H1 (cell line): ENCODE measurements around the gene NEURL4.
"Not testable (repeated sequence)": the region's sequence is repeated elsewhere in the genome, so short reads cannot be mapped to it uniquely, and the experiment has no call there.

Experiments used
- CTBP2 ChIP-seq: IDR thresholded peaks from 2 replicates; pipeline ENCODE4 v1.7.0; 2011; ENCODE audit warnings: borderline replicate concordance, mild to moderate bottlenecking, moderate library complexity, mixed read lengths, low read length; ENCODE audit not compliant: insufficient read depth, insufficient read length
- CTCF ChIP-seq, 3 experiments: IDR thresholded peaks; 1 replicate in 2 of 3; 2 replicates in 1 of 3; pipeline versions ENCODE4 v1.5.1 to v1.6.1; 2011; ENCODE audit warnings: low read length in 3 of 3, mild to moderate bottlenecking in 3 of 3, inconsistent platforms in 2 of 3, low read depth in 1 of 3, moderate library complexity in 1 of 3; ENCODE audit not compliant: insufficient read depth in 1 of 3; ENCODE audit errors: control extremely low read depth in 1 of 3
- EP300 ChIP-seq, 2 experiments: IDR thresholded peaks; 1 replicate in 1 of 2; 2 replicates in 1 of 2; pipeline ENCODE4 v1.6.1; 2011 to 2012; ENCODE audit warnings: low read depth in 2 of 2, low read length in 2 of 2, mild to moderate bottlenecking in 2 of 2, borderline replicate concordance in 1 of 2, inconsistent platforms in 1 of 2, moderate library complexity in 1 of 2
- GABPA ChIP-seq: IDR thresholded peaks from 2 replicates; pipeline ENCODE4 v1.6.1; 2011; ENCODE audit warnings: mild to moderate bottlenecking, low read length, moderate library complexity, borderline replicate concordance; ENCODE audit not compliant: insufficient read depth
- MAFK ChIP-seq: IDR thresholded peaks from 2 replicates; pipeline ENCODE4 v1.6.1; 2012; ENCODE audit warnings: low read depth, mild to moderate bottlenecking, improper control_type of control experiment, low read length
- NRF1 ChIP-seq: IDR thresholded peaks from 2 replicates; pipeline ENCODE4 v1.6.1; 2011; ENCODE audit warnings: mild to moderate bottlenecking, low read depth, low read length, improper control_type of control experiment
- POLR2A ChIP-seq, 2 experiments: IDR thresholded peaks; 1 replicate in 1 of 2; 2 replicates in 1 of 2; pipeline ENCODE4 v1.6.1; 2011; ENCODE audit warnings: low read depth in 2 of 2, low read length in 2 of 2, mild to moderate bottlenecking in 2 of 2; ENCODE audit errors: control extremely low read depth in 1 of 2
- POLR2AphosphoS5 ChIP-seq: IDR thresholded peaks from 2 replicates; pipeline ENCODE4 v1.6.1; 2011; ENCODE audit warnings: low read depth, low read length
- POU5F1 ChIP-seq: IDR thresholded peaks from 2 replicates; pipeline ENCODE4 v1.6.1; 2011; ENCODE audit warnings: low read depth, mild to moderate bottlenecking, low read length, moderate library complexity
- RAD21 ChIP-seq, 2 experiments: IDR thresholded peaks in 1 of 2; conservative IDR thresholded peaks in 1 of 2; 2 replicates each; pipeline ENCODE4 v1.6.1; 2011; ENCODE audit warnings: low read depth in 2 of 2, low read length in 2 of 2, improper control_type of control experiment in 1 of 2, inconsistent platforms in 1 of 2, mild to moderate bottlenecking in 1 of 2, moderate library complexity in 1 of 2
- SIX5 ChIP-seq: IDR thresholded peaks from 2 replicates; pipeline ENCODE4 v1.6.1; 2011; ENCODE audit warnings: mild to moderate bottlenecking, low read depth, low read length
- SP1 ChIP-seq: IDR thresholded peaks from 2 replicates; pipeline ENCODE4 v1.6.1; 2011; ENCODE audit warnings: low read depth, low read length
- TEAD4 ChIP-seq: IDR thresholded peaks from 2 replicates; pipeline ENCODE4 v1.6.1; 2012; ENCODE audit warnings: low read depth, low read length, inconsistent platforms, mixed read lengths
- USF2 ChIP-seq: IDR thresholded peaks from 2 replicates; pipeline ENCODE4 v1.6.1; 2011; ENCODE audit warnings: low read length, improper control_type of control experiment

GRCh38 chr17:7365963-7366362 is 36.8 kb upstream of the NEURL4 start:
- not testable (repeated sequence) for TF ChIP-seq CTCF (IDR thresholded peaks at IDR 0.05; ENCODE audit: control extremely low read depth in 1 of 3, insufficient read depth in 1 of 3, low read depth in 1 of 3, low read length in 3 of 3); POLR2A (IDR thresholded peaks at IDR 0.05; ENCODE audit: control extremely low read depth in 1 of 2, low read depth in 2 of 2, low read length in 2 of 2); MAFK; SIX5; RAD21 (IDR thresholded peaks at IDR 0.05 in 1 of 2, conservative IDR thresholded peaks at IDR 0.05 in 1 of 2; ENCODE audit: low read depth in 2 of 2, low read length in 2 of 2); SP1; NRF1; USF2; TEAD4; POU5F1; GABPA; CTBP2; EP300 (IDR thresholded peaks at IDR 0.05; ENCODE audit: borderline replicate concordance in 1 of 2, low read depth in 2 of 2, low read length in 2 of 2); POLR2AphosphoS5
